Glomerular endothelial cell (primary cell): ENCODE measurements around the gene TMEM179. TPM values are rescaled to one million over a fixed set of nuclear protein-coding genes. Genes with fewer than 3 reads are reported as not detected.

Experiments
- DNase-seq: peaks from one replicate; pipeline ENCODE4 v3.0.0-alpha.2; 2011; ENCODE audit warnings: low read depth, low spot score; ENCODE audit errors: extremely low read depth
- total RNA-seq: library from RNA; depleted of rRNA; stranded (reverse); fragments of >200 nt; gene quantifications from 2 replicates; pipeline ENCODE4 v1.2.3, GENCODE V29; 2015

TMEM179 gene
- total RNA-seq, 1 donor from 2014 or later: 0.53 TPM

DNA sequence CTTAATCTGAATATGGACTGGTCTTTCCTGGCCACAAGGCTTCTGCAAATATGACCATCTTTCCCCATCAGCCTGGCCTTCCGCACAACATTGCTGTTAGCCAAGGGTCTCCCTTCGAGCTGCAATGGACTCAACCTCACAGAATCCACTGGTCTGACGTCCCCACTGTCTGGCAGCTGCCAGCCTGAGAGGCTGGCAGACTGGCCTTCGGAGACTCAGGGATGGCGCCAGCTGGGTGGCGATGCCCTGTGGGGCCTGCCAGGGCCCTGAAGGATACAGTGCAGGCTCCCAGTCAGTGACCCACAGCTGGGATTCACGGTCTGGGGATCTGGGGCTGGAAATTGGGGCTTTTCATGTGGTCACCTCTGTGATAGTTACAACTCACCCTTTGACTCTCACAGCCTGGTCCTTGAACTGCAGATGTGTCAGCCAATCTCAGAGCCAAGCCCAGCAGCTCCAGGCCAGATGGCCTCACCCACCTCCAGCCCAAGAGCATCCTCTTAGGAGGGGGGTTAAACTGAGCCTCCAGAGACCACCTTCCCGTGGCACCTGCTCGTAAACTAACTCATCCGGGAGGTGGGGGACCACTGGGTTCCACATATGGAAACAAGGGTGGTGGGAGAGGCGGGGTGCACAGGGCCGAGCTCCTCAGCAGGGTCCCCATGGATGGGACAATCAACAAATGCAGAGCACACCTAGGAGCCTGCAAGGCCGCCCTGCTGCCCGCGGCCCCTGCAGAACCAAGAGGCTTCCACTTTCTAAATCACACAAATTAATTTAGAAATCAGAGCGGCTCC, 46.1 kb downstream of the TMEM179 start:
- DNase-seq: no peak

GRCh38 chr14:104557766-104558165, 46.8 kb downstream of the TMEM179 start:
- no peak for DNase-seq

DNA sequence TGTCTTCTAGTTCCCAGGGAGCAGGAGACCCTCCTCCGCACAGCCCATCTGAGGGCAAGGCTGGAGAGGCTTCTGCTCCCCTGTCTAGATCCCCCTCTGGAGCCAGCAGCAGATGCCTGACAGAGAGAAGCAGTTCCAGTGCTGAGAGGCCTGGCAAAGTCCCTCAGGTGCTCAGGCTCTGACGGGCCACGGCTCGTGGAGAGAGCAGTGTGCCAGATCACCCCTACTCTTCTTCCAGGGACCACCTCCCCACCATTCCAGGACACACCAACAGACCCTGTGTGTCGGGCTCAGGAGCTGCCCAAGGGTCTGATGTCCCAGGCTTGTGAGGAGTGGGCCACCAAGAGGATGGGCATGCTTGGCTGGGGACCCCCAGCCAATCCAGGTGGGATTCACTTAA, 47.5 kb downstream of the TMEM179 start:
- DNase-seq: no peak

DNA sequence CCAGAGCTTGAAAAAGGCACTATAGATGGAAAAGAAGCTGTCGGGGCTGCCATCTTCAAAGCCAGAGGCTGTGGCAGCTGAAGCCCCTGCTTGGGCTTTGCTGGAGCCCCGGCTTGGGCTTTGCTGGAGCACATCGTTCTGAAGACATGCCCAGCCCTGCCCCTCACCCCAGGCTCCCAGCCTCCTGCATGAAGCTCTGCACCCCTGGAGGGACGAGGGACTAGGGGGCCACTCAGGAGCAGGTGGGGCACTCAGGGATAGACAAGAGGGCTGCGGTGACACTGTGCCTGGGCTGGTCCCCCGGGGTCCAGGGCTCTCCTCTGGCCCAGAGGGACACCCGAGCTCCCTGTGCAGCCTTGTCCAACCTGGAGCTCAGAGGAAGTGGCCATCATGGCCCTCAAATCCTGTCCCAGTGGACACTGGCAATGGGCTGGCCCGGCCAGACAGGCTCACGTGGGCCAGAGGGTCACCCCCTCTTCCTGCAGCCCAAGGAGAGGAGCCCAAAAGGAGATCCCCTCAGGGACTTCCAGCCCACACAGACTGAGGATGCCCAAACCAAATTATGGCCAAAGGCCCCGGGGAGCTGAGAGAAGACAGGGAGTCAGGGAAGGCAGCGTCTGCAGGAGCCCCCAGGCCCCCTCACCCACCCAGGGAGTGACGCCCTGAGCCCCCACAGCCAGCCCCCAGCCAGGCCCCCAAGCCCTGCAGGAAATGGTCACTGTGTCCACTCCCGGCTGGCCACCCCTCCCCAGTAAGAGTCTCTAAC, 48.1 kb downstream of the TMEM179 start:
- no peak for DNase-seq

GRCh38 chr14:104555430-104556255, 48.9 kb downstream of the TMEM179 start:
- DNase-seq: no peak

DNA sequence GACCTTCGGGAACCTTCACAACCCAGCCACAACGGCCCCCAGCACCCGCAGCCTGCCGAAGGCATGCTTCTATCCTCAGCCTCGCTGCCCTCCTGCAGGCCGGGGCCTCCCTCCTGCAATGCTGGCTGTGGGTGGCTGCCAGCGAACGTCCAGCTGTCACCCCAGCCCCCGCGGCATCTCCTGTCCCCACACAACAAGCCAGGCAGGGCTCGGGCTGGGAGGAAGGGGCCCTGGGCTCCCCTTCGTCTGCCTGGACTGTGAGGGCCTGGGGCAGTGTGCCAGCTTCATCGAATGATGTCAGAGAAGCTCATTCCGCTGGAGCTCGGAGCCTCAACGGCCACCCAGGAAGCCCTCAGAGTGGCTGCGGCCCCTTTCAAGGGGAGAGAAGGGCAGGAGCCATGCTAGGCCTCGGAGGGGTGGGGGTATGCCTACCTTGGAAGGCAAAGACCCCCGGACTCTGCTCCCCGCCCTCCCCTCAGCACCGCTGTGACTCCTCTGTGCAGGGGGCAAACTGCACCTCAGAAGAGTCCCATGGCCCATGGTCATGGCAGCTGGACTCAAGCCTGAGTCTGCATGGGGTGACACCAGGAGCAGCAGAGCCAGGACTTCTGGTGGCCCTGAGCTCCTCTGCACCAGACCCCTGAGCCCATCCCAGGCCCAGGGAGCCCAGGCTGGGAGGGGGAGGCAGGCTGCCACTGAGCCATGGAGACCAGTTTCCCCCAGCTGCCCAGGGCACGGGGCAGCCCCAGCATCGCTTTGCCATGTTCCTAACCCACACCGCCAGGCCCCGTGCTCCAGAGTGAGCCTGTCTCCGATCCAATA, 49.8 kb downstream of the TMEM179 start:
- no peak for DNase-seq

GRCh38 chr14:104554088-104554607, 50.4 kb downstream of the TMEM179 start:
- DNase-seq: no peak

- DNase-seq: no peak
Observed at GRCh38 chr14:104553166-104554087, 51.1 kb downstream of the TMEM179 start.

DNA sequence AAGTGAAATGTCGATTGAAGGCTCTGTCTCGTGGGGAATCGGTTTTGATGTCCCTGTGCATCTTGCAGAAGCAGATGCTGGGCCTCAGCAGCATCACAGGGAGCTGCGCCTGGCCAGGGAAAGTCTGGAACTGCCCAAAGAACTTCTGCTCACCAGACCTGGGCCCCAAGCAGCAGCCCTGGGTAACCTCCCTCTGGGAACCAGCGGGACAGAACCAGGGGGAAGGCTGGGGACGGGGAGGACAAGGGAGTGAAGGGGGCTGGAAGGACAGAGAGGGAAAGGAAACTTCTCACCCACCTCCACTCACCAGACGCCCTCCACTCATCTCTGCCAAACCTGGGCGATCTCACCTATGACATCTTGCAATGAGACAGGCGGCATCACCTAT, 51.8 kb downstream of the TMEM179 start:
- DNase-seq: no peak

DNA sequence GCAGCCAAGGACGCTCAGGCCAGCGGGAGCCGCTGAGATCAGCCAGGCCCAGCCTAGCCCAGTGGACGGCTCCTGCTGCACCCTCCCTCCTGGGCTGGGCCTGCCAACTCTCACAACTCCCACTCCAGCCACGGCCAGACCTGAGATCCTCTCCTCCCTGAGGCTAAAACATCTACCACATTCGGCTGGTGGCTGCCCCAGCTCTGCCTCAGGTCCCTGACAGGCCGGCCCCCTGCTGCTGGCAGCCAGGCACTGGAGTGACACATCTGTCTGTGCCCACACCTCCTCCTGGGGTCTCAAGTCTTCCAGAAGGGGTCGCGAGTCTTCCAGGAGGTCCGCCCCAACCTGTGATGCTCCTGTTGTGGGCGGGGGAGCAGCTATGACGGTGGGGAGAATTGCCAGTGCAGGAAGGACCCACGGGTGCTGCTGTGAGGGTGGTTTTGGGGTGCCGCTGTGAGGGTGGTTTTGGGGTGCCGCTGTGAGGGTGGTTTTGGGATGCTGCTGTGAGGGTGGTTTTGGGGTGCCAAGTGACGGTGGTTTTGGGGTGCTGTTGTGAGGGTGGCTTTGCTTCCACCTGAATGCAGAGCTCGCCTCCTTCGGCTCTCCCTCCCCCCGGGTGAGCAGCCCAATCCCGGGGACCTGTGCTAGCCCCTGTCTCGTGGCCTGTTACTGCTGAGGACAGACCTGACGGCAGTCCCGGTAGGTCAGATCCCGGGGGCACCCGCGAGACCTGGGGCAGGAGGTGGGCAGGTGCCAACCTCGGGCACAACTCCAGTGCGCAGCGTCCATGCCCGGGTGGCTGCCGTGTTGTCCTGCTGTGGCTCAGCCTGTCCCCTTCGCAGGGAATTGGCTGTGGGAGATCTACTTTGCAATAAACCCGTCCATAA, 52.5 kb downstream of the TMEM179 start:
- no peak for DNase-seq

DNA sequence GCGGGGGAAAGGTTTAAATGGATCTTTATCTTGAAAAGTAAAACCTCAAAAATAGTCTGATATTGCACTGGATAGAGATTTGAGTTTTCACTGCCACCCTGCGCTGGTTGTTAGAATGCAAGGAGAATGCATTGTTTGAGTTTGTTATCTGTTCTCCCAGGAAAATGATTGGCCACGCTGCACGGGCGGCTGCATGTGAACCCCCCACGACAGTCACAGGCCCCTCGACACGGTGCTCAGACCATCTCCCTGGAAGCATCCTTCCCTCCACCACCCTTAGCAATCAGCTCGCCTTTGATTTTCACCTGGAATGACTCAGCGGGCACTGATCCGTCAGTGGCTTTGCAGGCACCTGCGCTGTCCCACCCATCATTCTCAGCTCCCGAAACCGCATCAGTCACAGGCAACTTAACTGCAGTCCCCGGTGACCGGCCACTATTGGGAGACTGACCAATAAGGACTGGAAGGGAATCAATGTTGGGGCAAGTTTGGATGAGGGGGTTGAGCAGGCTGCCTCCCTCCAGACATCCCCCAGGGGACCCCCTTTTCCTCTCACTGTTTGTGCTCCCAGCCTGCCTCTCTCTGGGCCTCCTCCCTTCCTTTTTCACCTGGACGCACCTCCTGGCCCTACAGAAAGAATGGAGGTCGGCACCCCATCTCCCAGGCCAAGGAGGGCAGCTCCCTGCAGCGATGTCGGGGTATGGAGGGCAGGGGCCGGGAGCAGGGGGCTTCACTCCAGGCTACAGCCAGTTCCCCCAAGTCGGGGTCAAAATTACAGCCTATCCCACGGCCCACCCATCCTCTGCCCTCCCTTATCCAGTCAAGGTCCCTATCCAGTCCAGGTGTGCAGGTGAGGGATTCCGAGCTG, 53.5 kb downstream of the TMEM179 start:
- no peak for DNase-seq

DNA sequence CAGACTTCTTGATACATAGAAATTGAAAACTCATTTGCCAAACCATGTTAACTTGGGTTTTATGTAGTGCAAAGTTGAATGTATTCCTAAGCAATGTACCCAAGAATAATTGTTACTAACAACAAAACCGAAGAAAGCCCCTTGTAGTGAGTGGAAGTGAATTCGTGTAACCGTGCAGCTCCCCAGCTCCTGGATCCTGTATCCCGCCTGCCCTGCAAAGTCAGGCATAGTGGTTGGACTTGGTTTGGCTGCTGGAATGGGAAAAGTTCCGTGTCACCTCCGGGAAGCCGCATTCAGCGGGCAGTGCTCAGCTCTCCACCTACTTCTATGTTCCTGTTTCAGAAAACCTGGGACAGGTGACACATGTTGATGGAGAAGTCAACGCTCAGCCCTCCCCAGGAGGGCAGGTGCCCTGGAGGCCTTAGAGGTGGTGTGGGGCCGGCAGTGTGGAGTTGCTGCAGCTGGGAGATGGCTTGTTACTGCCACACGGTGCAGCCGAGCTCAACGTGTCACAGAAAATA, 54.2 kb downstream of the TMEM179 start:
- DNase-seq: no peak

DNA sequence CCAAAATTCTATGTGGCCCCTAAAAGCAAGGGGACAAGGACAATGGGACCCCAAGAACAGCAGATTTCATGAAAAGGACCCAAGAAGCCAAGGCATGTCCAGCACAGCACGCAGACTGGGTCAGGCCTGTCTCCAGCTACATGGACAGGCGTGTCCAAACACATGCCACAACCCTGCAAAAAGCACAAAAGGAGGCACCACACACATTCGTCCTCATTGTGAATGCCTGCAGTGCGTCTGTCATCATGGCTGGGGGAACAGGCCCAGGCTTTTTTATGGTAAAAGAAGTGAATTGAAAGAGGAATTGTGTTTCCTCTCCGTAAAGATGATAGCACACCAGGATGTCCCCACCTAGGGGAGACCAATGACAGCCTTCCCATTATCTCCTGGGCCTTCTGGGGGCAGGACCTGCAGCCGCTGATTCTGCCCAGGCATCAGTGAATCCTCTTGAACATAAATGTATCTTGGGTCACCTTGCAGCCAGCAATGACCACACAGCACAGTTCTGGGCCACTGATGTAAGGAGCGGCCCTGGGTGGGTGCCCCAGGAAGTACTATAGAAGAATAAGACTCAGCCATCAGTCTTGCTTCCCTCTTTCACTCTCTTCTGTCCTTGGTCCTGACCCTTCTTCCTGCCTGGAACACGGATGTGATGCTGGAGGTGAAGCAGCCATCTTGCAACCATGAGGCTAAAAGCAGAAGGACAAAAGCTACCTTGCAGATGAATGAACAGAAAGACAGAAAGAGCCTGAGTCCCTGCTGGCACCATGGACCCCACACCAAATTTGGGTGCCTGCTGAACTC, 54.8 kb downstream of the TMEM179 start:
- DNase-seq: no peak

DNA sequence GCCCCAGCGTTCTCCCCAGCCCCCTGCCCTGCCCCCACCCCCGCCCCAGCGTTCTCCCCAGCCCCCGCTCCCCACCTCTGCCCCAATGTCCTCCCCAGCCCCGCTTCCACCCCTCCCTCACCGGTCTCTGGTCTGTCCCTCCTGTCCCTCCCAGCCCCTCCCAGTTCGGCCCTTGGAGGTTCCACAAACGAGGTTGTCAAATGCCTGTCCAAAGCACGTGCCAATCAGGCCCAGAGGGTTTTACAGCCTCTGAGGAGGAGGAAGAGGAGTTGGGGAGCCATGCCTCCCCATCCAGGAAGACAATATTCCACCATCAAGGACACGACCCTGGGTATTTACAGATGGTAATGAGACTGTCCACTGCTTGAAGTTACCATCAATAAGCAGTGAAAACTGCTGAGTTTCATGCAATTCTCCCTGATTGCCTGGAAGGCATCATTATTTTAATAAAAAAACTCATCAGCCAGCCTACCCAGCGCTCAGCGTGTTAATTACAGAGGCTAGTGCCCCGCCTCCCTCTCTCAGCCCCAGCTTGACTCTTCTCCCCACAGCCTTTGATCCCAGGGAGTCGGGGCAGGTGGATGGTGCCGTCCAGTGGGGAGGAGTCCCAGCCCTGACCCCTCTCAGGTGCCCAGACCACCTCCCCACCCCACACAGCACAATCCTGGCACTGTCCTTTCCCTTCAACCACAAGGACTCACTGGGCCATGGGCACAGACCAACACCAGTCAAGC, 55.6 kb downstream of the TMEM179 start:
- DNase-seq: no peak

- no peak for DNase-seq
Observed at GRCh38 chr14:104547998-104548700, 56.4 kb downstream of the TMEM179 start.
